Heart right ventricle (tissue), 16 donors: ENCODE measurements around the gene LRRC71. TPM values are rescaled to one million over a fixed set of nuclear protein-coding genes. Genes with fewer than 3 reads are reported as not detected.

Experiments used
- ATAC-seq, 8 donors: fragments of 200-7000 bp; cut with Tn5 transposase; one replicate each; pipeline ENCODE4 v1.9.1; 2020; ENCODE audit warnings: mild to moderate bottlenecking in 8 of 8, moderate library complexity in 8 of 8, moderate number of reproducible peaks in 1 of 8
- DNase-seq, 2 donors: peaks; one replicate each; pipeline ENCODE4 v3.0.0-alpha.2; 2020
- H3K27ac ChIP-seq, 10 donors: fragments of 200-600 bp; sonication (generic) in 2 of 10; one replicate each; pipeline versions ENCODE4 v1.5.0 to v1.8.0; 2020 to 2022; ENCODE audit warnings: mild to moderate bottlenecking in 3 of 10
- H3K27me3 ChIP-seq, 7 donors: fragments of 200-600 bp; one replicate each; pipeline ENCODE4 v1.8.0; 2021 to 2022; ENCODE audit warnings: mild to moderate bottlenecking in 2 of 7
- H3K36me3 ChIP-seq, 9 donors: fragments of 200-600 bp; sonication (generic) in 1 of 9; one replicate each; pipeline versions ENCODE4 v1.5.0 to v1.8.0; 2020 to 2022; ENCODE audit warnings: mild to moderate bottlenecking in 2 of 9
- H3K4me1 ChIP-seq, 9 donors: fragments of 200-600 bp; sonication (generic) in 1 of 9; one replicate each; pipeline versions ENCODE4 v1.5.0 to v1.8.0; 2020 to 2022; ENCODE audit warnings: mild to moderate bottlenecking in 4 of 9
- H3K4me3 ChIP-seq, 10 donors: fragments of 200-600 bp; sonication (generic) in 2 of 10; one replicate each; pipeline versions ENCODE4 v1.5.0 to v1.8.0; 2020 to 2022; ENCODE audit warnings: mild to moderate bottlenecking in 7 of 10, moderate library complexity in 2 of 10
- H3K9me3 ChIP-seq, 11 donors: fragments of 200-600 bp in 10 of 11; sonication (generic) in 2 of 11; one replicate each; pipeline versions ENCODE4 v1.5.0 to v1.8.0; 2013 to 2022; ENCODE audit warnings: mild to moderate bottlenecking in 2 of 11, control low read depth in 1 of 11, moderate library complexity in 1 of 11
- CTCF ChIP-seq, 9 donors: fragments of 200-600 bp; sonication (generic) in 2 of 9; IDR thresholded peaks; one replicate each; pipeline versions ENCODE4 v1.5.0 to v1.8.0; 2021 to 2022; ENCODE audit warnings: antibody characterized with exemption in 9 of 9, mild to moderate bottlenecking in 5 of 9, moderate library complexity in 1 of 9
- WGBS, 2 donors: extraction: QIAGEN DNeasy Blood & Tissue Kit; methylation state at CpG; one replicate each; pipeline ENCODE4 v1.1.7; 2013; ENCODE audit warnings: inconsistent platforms in 1 of 2; 5-methylcytosine and 5-hydroxymethylcytosine counted together
- intact Hi-C, 10 donors: fragments of 100-400 bp; cut with DNase I; formaldehyde crosslinking; loops; one replicate each; pipeline versions ENCODE4 v1.11.1 to v1.14.2; 2022
- polyA plus RNA-seq, 2 donors: library from polyadenylated mRNA; stranded (reverse); fragments of 200-250 nt; gene quantifications; one replicate each; pipeline ENCODE4 v1.2.3, GENCODE V29; 2013
- total RNA-seq, 10 donors: library from RNA; stranded (reverse); fragmentation: NEBNext Ultra II Directional in 3 of 10; extraction: Animal tissue kit (Norgen Biotek cat#: 25700) in 3 of 10; gene quantifications; one replicate each; pipeline versions ENCODE4 v1.2.1 to v1.2.4, GENCODE V29; 2021 to 2023
- donor health status: Arrhythmogenic right ventricular cardiomyopathy.
- donor health status: ischemic (EF 13 %, LVEDD 7.1; RV severe dilation, severe dysfunction).
- donor health status: healthy with polysubstance abuse.
- donor health status: DM: no; HTN: yes; CAD: no.
- donor health status: DM: no; HTN: no; CAD: no.
- donor health status: ischemic (EF 25% LVEDD 6.9; RV normal size, moderate dysfunction).
- donor health status: ischemic (EF 25% LVEDD 5.7; RV mildly dilated, moderate dysfunction).
- donor health status: healthy.
- donor health status: DM: yes; HTN: yes; CAD: no.
- donor health status: Ischemic cardiomyopathy.
- donor health status: ischemic (EF 35%, LVEDD 5.7; RV mildly dilated, moderate dysfunction).
- donor health status: nonischemic (EF 11% LVEDD 7.7; RV severe dilation, severe dysfunction).
- donor health status: DM: yes; HTN: yes; CAD: no.
- donor health status: PGD.
- donor health status: ischemic (EF 29% LVEDD 5.4; RV normal size, mild dysfunction).
- donor health status: nonischemic (EF 23%, LVEDD 6.1; RV moderate dilation, normal function).

The LRRC71 gene
- total and polyA plus RNA-seq, 12 donors, result 0.06 to 0.51 (median 0.35) TPM; not detected in 7

GRCh38 chr1:156921053-156921529 is 659 bp downstream of the LRRC71 start:
- ATAC-seq (no peak), DNase-seq (no peak)
- Histone ChIP-seq H3K27me3 (peaks cover 27 to 71% (median 56%) of the 10 kb centered on the region in 7 donors), H3K4me3 (peak overlapping the region in 1 of 10 donors; percentile 35), H3K9me3 (peaks cover 0 to 18% (median 0%) of the 10 kb centered on the region in 11 donors), H3K27ac (no peak overlapping the region), H3K36me3 (peaks cover 0 to 24% (median 4%) of the 10 kb centered on the region in 9 donors), H3K4me1 (peaks cover 8 to 30% (median 24%) of the 10 kb centered on the region in 9 donors)
- WGBS, 2 donors, result 64 to 68% methylated on average over 7 of the region's 7 CpGs
- no peak for TF ChIP-seq CTCF (IDR thresholded peaks at IDR 0.05)
- intact Hi-C loops, result loop anchor here in 5 of 10 donors (2.0 to 10.0 kb wide), 7 partner anchors 28 to 236 kb away; partner anchors contain the start of genes ISG20L2 (in 1 of the 5), METTL25B (in 1 of the 5) and PEAR1 (in 1 of the 5)

- Histone ChIP-seq H3K27me3 (peaks cover 27 to 91% (median 77%) of the 10 kb centered on the region in 7 donors), H3K27ac (no peak overlapping the region), H3K4me1 (peaks cover 14 to 42% (median 33%) of the 10 kb centered on the region in 9 donors), H3K9me3 (peaks cover 0 to 6% (median 0%) of the 10 kb centered on the region in 11 donors), H3K4me3 (peak overlapping the region in 1 of 10 donors; percentile 27), H3K36me3 (peaks cover 0 to 4% (median 0%) of the 10 kb centered on the region in 9 donors)
- DNase-seq, result no peak
- TF ChIP-seq CTCF (IDR thresholded peaks at IDR 0.05), result no peak
- no peak for ATAC-seq
- intact Hi-C loops, result loop anchor here in 4 of 10 donors (10.0 kb wide), 5 partner anchors 78 to 238 kb away; partner anchors contain the start of genes ISG20L2 (in 1 of the 4) and METTL25B (in 1 of the 4)
- WGBS, 2 donors, result 11 to 20% methylated on average over 11 of the region's 11 CpGs
Measured at GRCh38 chr1:156922986-156923669, 2.7 kb downstream of the LRRC71 start.

GRCh38 chr1:156923670-156924477 is 3.4 kb downstream of the LRRC71 start:
- H3K4me3 ChIP-seq, result peak overlapping the region in 5 of 10 donors; percentile 5 to 27 (median 14)
- H3K27me3 ChIP-seq, result peaks cover 27 to 95% (median 81%) of the 10 kb centered on the region in 7 donors
- no peaks in the 10 kb centered on the region for H3K36me3 ChIP-seq
- no peak for TF ChIP-seq CTCF (IDR thresholded peaks at IDR 0.05)
- intact Hi-C loops, result loop anchor here in 4 of 10 donors (10.0 kb wide), 5 partner anchors 79 to 239 kb away; partner anchors contain the start of genes ISG20L2 (in 1 of the 4) and METTL25B (in 1 of the 4)
- H3K4me1 ChIP-seq, result peaks cover 14 to 42% (median 33%) of the 10 kb centered on the region in 9 donors
- no peak overlapping the region for H3K27ac ChIP-seq
- 1 to 4% methylated on average over 58 to 64 of the region's 64 CpGs for WGBS, 2 donors
- no peaks in the 10 kb centered on the region for H3K9me3 ChIP-seq
- ATAC-seq, result no peak
- DNase-seq, result no peak
